ENCODE measurements around the gene BCL3.
"Not testable (repeated sequence)": the region's sequence is repeated elsewhere in the genome, so short reads cannot be mapped to it uniquely, and the experiment has no call there.

The BCL3 gene

DNA sequence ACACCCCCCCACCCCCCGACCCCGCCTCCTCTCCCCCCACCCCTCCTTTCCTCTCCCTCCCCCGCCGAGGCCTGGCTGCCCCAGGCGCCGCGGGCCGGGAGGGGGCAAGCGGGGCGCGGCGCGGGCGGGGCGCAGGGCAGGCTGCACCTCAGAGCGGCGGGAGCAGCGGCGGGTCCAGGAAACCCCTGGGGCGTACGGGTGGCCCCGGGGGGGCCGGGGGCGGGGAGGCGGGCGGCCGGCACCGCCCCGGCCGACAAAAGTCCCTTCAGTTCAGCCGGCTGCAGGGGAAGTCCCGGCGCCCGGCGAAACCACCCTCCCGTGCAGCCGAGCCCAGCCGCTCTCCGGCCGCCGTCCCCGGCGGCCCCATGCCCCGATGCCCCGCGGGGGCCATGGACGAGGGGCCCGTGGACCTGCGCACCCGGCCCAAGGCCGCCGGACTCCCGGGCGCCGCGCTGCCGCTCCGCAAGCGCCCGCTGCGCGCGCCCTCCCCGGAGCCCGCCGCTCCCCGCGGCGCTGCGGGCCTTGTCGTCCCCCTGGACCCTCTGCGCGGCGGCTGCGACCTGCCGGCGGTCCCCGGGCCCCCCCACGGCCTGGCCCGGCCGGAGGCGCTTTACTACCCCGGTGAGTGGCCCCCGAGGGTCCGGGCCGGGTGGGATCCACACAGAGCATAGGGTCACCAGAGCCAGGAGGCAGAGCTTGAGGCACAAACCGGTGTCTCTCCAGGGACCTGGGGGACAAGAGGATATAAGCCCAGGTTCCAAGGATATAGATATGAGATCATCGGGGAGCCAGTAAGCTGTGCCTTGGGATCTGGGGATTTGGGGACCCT is at the start of gene BCL3:
Gene BCL3, plus strand, starts transcription at position 283 of the 829 bp plus-strand sequence. Its CDS starts 83 bp downstream, at position 366.
- no peak for DNase-seq (ENCODE audit: low read depth)

DNA sequence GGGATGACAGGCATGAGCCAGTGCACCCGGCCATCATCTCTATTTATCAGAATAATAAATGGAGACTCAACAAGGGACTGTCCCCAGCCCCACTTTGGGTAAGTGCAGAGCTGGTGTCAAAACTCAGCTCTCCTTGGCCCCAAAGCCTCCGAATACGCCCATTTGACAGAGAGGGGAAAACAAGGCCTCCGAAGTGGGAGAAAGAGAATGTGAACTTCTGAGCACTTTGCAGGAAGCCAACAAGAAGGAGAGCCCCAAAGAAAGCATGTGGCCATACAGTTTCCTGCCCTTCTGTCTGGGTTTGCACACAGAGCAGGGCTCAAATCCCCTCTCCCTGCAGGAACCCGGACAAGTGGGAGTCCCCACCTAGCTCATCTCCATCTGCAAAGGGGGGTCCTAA is 48.0 kb upstream of the BCL3 start:
- DNase-seq (ENCODE audit: low read depth): no peak

DNA sequence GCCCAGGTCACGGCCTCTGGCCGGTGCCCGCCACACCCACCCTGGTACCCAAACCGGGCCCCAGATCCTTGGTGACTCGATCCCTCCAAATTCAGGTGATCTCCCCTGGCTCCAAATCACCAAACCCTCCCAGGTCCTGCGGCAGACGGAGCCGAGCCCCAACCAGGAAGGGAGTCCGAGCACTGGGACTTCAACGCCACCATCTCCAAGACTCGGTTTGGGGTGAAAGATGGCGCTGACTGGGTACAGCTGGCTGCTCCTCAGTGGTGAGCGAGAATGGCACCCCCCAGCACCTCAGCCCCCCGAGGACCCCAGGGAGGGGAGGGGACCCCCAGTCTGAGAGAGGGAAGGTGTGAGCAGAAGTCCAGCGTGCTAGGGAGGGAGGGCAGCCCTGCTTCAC is 47.3 kb upstream of the BCL3 start:
- no peak for DNase-seq (ENCODE audit: low read depth)

GRCh38 chr19:44702551-44703176 is 45.8 kb upstream of the BCL3 start:
- no peak for DNase-seq (ENCODE audit: low read depth)

GRCh38 chr19:44703336-44704078 is 45.0 kb upstream of the BCL3 start:
- no peak for DNase-seq (ENCODE audit: low read depth)

DNA sequence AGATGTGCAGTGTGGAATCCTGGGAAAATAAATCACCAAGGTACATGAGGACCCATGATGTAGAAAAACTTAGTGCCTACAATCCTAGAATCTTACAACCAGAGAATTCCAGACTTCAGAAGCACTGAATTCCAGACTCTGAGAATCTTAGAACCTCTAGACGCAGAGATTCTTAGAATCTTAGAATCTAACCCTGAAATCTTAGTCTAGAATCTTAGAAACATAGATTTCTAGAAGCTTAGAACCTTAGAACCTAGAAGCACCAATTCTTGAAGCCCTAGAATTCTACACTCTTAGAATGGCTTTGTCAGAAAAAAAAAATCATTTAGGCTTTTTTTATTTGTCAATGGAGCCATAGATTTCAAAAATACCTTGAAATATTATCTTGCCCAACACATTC is 43.5 kb upstream of the BCL3 start:
- no peak for DNase-seq (ENCODE audit: low read depth)

- DNase-seq (ENCODE audit: low read depth): no peak
Observed at GRCh38 chr19:44705502-44706010, 43.0 kb upstream of the BCL3 start.

- no peak for DNase-seq (ENCODE audit: low read depth)
Observed at GRCh38 chr19:44706506-44707236, 41.8 kb upstream of the BCL3 start.

DNA sequence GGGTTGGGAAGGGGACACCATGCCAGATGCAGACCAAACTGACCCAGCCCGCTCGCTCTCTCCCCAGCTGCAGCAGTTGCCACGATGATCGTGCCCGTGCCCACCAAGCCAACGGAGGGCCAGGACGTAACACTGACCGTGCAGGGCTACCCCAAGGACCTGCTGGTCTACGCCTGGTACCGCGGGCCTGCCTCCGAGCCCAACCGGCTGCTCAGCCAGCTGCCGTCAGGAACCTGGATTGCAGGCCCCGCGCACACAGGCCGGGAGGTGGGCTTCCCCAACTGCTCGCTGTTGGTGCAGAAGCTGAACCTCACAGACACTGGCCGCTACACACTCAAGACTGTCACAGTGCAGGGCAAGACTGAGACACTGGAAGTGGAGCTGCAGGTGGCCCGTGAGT is 40.7 kb upstream of the BCL3 start:
- no peak for DNase-seq (ENCODE audit: low read depth)

DNA sequence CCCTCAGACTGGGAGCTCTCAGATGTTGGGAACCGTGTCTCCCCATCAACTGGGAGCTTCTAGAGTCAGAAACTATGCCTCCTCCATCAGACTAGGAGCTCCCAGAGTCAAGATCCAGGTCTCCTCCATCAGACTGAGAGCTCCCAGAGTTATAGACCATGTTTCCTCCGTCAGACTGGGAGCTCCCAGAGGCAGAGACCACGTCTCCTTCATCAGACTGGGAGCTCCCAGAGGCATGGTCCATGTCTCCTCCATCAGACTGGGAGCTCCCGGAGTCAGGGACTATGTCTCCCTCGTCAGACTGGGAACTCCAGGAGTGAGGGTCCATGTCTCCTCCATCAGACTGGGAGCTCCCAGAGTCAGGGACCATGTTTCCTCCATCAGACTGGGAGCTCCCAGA is 39.6 kb upstream of the BCL3 start:
- no peak for DNase-seq (ENCODE audit: low read depth)

DNA sequence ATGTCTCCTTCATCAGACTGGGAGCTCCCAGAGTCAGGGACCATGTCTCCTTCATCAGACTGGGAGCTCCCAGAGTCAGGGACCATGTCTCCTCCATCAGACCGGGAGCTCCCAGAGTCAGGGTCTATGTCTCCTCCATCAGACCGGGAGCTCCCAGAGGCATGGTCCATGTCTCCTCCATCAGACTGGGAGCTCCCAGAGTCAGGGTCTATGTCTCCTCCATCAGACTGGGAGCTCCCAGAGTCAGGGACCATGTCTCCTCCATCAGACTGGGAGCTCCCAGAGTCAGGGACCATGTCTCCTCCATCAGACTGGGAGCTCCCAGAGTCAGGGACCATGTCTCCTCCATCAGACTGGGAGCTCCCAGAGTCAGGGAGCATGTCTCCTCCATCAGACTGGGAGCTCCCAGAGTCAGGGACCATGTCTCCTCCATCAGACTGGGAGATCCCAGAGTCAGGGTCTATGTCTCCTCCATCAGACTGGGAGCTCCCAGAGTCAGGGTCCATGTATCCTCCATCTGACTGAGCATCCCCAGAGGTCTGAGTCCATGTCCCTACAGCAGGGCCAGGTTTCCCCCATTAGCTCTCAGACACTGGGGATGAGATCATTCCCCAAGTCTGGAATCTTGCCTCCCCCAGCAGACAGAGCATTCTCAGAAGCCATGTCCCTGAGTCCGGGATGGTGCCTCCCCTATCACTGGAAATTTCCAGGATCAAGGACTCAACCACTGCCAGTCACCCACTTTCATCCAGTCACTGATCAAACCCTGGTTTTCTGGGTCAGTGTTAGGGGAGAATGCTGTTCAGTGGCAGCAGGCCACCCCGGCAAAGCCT is 38.9 kb upstream of the BCL3 start:
- not testable (repeated sequence) for DNase-seq (ENCODE audit: low read depth)

GRCh38 chr19:44710483-44710882 is 38.0 kb upstream of the BCL3 start:
- no peak for DNase-seq (ENCODE audit: low read depth)

GRCh38 chr19:44712864-44713515 is 35.5 kb upstream of the BCL3 start:
- DNase-seq (ENCODE audit: low read depth): no peak

- no peak for DNase-seq (ENCODE audit: low read depth)
Observed at GRCh38 chr19:44714597-44715169, 33.8 kb upstream of the BCL3 start.

DNA sequence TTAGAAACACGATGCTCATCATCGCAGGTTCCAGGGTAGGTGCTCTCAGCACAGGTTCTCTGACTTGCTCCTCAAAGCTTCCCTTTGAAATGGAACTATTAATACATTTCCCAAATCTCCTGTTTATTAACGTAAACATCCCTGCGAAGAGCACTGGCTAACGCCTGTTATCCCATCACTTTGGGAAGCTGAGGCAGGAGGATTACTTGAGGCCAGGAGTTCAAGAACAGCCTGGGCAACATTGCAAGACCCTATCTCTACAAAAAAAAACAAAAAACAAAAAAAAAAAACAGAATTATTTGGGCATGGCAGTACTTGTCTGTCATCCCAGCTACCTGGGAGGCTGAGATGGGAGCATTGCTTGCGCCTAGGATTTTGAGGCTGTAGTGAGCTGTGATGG is 30.9 kb upstream of the BCL3 start:
- DNase-seq (ENCODE audit: low read depth): no peak

- DNase-seq (ENCODE audit: low read depth): no peak
Observed at GRCh38 chr19:44718441-44719261, 29.9 kb upstream of the BCL3 start.

DNA sequence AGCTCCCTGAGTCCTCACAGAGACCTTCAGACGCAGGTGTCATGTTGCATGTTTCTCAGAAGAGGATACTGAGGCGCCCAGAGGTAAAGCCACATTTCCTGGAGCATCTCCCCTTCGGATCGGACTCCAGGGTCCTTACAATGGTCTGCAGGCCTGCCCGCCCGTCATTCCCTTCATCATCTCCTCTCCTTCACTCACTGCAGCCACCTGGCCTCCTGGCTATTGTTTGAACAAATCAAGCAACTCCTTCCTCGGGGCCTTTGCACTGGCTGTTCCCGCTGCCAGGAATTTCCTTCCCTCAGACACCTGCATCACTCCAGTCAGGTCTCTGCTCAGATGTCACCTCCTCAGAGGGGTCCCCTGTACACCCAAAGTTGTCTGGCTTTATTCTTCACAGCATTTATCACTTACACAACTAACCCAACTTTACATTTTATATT is 29.2 kb upstream of the BCL3 start:
- DNase-seq (ENCODE audit: low read depth): no peak

DNA sequence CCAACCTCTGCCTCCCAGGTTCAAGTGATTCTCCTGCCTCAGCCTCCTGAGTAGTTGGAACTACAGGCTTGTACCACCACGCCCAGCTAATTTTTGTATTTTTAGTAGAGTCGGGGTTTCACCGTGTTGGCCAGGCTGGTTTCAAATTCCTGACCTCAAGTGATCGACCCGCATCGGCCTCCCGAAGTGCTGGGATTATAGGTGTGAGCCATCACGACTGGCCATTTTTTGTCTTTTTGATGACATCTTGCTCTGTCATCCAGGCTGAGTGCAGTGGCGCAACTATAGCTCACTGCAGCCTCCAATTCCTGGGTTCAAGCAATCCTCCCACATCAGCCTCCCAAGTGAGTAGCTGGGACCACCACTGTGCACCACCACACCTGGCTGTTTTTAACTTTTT is 28.1 kb upstream of the BCL3 start:
- not testable (repeated sequence) for DNase-seq (ENCODE audit: low read depth)

- DNase-seq (ENCODE audit: low read depth): no peak
Observed at GRCh38 chr19:44720945-44721344, 27.6 kb upstream of the BCL3 start.

All from non-pigmented ciliary epithelial cell (primary cell).